K562 (cell line): ENCODE measurements around the gene RING1. TPM values are rescaled to one million over a fixed set of nuclear protein-coding genes. Genes with fewer than 3 reads are reported as not detected.
A peak's percentile ranks its signal among the peaks of the same experiment; 100 is the strongest.

ENCODE experiments used
- ARID1B ChIP-seq: fragments of 450-650 bp; IDR thresholded peaks from 2 replicates; pipeline ENCODE4 v1.6.1; 2016; ENCODE audit warnings: antibody characterized with exemption, mild to moderate bottlenecking, inconsistent platforms
- ARID2 ChIP-seq: fragments of 450-650 bp; IDR thresholded peaks from 2 replicates; pipeline ENCODE4 v1.6.1; 2017; ENCODE audit warnings: antibody characterized with exemption, mild to moderate bottlenecking
- BRD9 ChIP-seq: fragments of 450-650 bp; IDR thresholded peaks from 2 replicates; pipeline ENCODE4 v1.6.1; 2018; ENCODE audit warnings: low read depth; ENCODE audit not compliant: partially characterized antibody
- CBX3 ChIP-seq, 2 experiments: IDR thresholded peaks; 1 replicate in 1 of 2; 2 replicates in 1 of 2; pipeline ENCODE4 v1.6.1; 2012; ENCODE audit warnings: inconsistent platforms in 2 of 2, low read length in 2 of 2, borderline replicate concordance in 1 of 2, control low read depth in 1 of 2
- DACH1 ChIP-seq: fragments of 450-650 bp; IDR thresholded peaks from 2 replicates; pipeline ENCODE4 v1.6.1; 2018; ENCODE audit not compliant: partially characterized antibody
- E2F3 ChIP-seq: fragments of 250-450 bp; sonication (Bioruptor Pico); IDR thresholded peaks from 2 replicates; pipeline ENCODE4 v1.4.0; 2020; ENCODE audit warnings: mild to moderate bottlenecking
- ESRRB ChIP-seq: fragments of 250-450 bp; sonication (Bioruptor Pico); IDR thresholded peaks from 2 replicates; pipeline ENCODE4 v1.5.0; 2020; ENCODE audit warnings: mild to moderate bottlenecking, moderate library complexity, borderline replicate concordance
- FOS ChIP-seq: IDR thresholded peaks from 3 replicates; pipeline ENCODE4 v1.6.1; 2011; ENCODE audit not compliant: insufficient read length; ENCODE audit errors: extremely low read depth
- FOSL1 ChIP-seq: fragments of 200-800 bp; sonication (Bioruptor generic); conservative IDR thresholded peaks from 2 replicates; pipeline ENCODE4 v1.6.1; 2016; ENCODE audit warnings: missing genetic modification characterization, missing compliant biosample characterization
- HOMEZ ChIP-seq: fragments of 250-450 bp; sonication (Bioruptor Pico); IDR thresholded peaks from 2 replicates; pipeline ENCODE4 v1.4.0; 2020; ENCODE audit warnings: mild to moderate bottlenecking, moderate library complexity
- JUND ChIP-seq, 2 experiments: IDR thresholded peaks; 2 replicates in 1 of 2; 3 replicates in 1 of 2; pipeline ENCODE4 v1.6.1; 2011; ENCODE audit warnings: borderline replicate concordance in 2 of 2, low read depth in 2 of 2, low read length in 2 of 2, improper control_type of control experiment in 1 of 2, missing biosample characterization in 1 of 2, missing genetic modification characterization in 1 of 2, missing genetic modification reagents in 1 of 2
- KAT2B ChIP-seq: IDR thresholded peaks from one replicate; pipeline ENCODE4 v1.6.1; 2012; ENCODE audit warnings: low read depth, mild to moderate bottlenecking, control low read depth, inconsistent platforms, low read length, moderate library complexity
- LARP7 ChIP-seq: fragments of 450-650 bp; IDR thresholded peaks from 2 replicates; pipeline ENCODE4 v1.6.1; 2016
- PHB2 ChIP-seq: fragments of 450-650 bp; IDR thresholded peaks from 2 replicates; pipeline ENCODE4 v1.6.1; 2017; ENCODE audit warnings: low read depth
- PML ChIP-seq: IDR thresholded peaks from 2 replicates; pipeline ENCODE4 v1.6.1; 2012; ENCODE audit warnings: low read length, inconsistent platforms
- POLR2H ChIP-seq: IDR thresholded peaks from 2 replicates; pipeline ENCODE4 v1.6.1; 2016; ENCODE audit warnings: missing genetic modification characterization, low read depth, mild to moderate bottlenecking, control low read depth, missing compliant biosample characterization, moderate library complexity
- PREB ChIP-seq: sonication (generic); formaldehyde crosslinking; IDR thresholded peaks from 2 replicates; pipeline ENCODE4 v1.8.1; 2023; ENCODE audit warnings: mild to moderate bottlenecking, missing genetic modification reagents
- PRPF4 ChIP-seq: fragments of 200-400 bp; formaldehyde crosslinking; IDR thresholded peaks from one replicate; pipeline ENCODE4 v1.6.1; 2017; ENCODE audit warnings: low read length, low read depth, mild to moderate bottlenecking; ENCODE audit not compliant: insufficient read depth, poor library complexity, severe bottlenecking
- PURB ChIP-seq: sonication (generic); formaldehyde crosslinking; IDR thresholded peaks from 2 replicates; pipeline ENCODE4 v1.9.0; 2021; ENCODE audit warnings: low read depth, mild to moderate bottlenecking, missing genetic modification reagents
- SAFB ChIP-seq: fragments of 200-400 bp; formaldehyde crosslinking; IDR thresholded peaks from 2 replicates; pipeline ENCODE4 v1.6.1; 2017; ENCODE audit warnings: low read depth, low read length, borderline replicate concordance
- SMARCE1 ChIP-seq: fragments of 450-650 bp; IDR thresholded peaks from 2 replicates; pipeline ENCODE4 v1.7.1; 2016; ENCODE audit warnings: mild to moderate bottlenecking
- SRSF1 ChIP-seq: fragments of 200-400 bp; formaldehyde crosslinking; IDR thresholded peaks from 2 replicates; pipeline ENCODE4 v1.6.1; 2017; ENCODE audit warnings: mild to moderate bottlenecking, low read depth, low read length, moderate library complexity
- ZNF134 ChIP-seq: fragments of 250-450 bp; sonication (Bioruptor Pico); conservative IDR thresholded peaks from 2 replicates; pipeline ENCODE4 v1.4.0; 2020
- ZNF436 ChIP-seq: fragments of 250-450, 450-650 bp; sonication (Bioruptor Pico); formaldehyde crosslinking; IDR thresholded peaks from 2 replicates; pipeline ENCODE4 v1.7.0; 2020; ENCODE audit warnings: mild to moderate bottlenecking
- ZNF583 ChIP-seq: fragments of 250-450 bp; sonication (Bioruptor Pico); IDR thresholded peaks from 2 replicates; pipeline ENCODE4 v1.4.0; 2020
- ZNF655 ChIP-seq: fragments of 250-450 bp; sonication (Bioruptor Pico); IDR thresholded peaks from 2 replicates; pipeline ENCODE4 v1.5.0; 2021
- ZSCAN32 ChIP-seq: fragments of 450-650 bp; formaldehyde crosslinking; IDR thresholded peaks from 2 replicates; pipeline ENCODE4 v1.4.0; 2020; ENCODE audit warnings: mild to moderate bottlenecking, moderate library complexity
- polyA plus RNA-seq, 8 experiments: library from polyadenylated mRNA; depleted of rRNA in 4 of 8; stranded (reverse) in 5 of 8; unstranded in 3 of 8; fragments of >200 nt; fragmentation: Nextera tagmentation in 2 of 8; fragmentation: Illumina TruSeq in 1 of 8; extraction: Ambion mirVana in 2 of 8; extraction: Trizol in 1 of 8; gene quantifications; 2 replicates each; pipeline versions ENCODE4 v1.2.1 to v1.2.3, GENCODE V29; 2011 to 2014; ENCODE audit warnings: inconsistent platforms in 1 of 8, missing spikeins in 1 of 8
- total RNA-seq, 7 experiments: library from RNA; depleted of rRNA in 6 of 7; stranded (reverse); fragments of >200 nt in 6 of 7; fragmentation: Illumina TruSeq in 2 of 7; extraction: Trizol in 2 of 7; gene quantifications; 2 replicates each; pipeline versions ENCODE4 v1.2.1 to v1.2.3, GENCODE V29; 2011 to 2021; ENCODE audit warnings: low replicate concordance in 1 of 7

The RING1 gene
- total and polyA plus RNA-seq, 9 of the 15 experiments (the other 6 are each of a cell fraction or from before 2014, with no cell fraction given) = 4.2 to 59.1 (median 36.9) TPM

- TF ChIP-seq HOMEZ (CRISPR knock-in tag) (no peak), LARP7 (0 out of 2 replicates have a peak, but pooled peaks have one; percentile 18), DACH1 (no peak), POLR2H (no peak), JUND (IDR thresholded peaks at IDR 0.05; ENCODE audit: borderline replicate concordance, low read depth, low read length) (peak; percentile 60; the same call in 1 of the 2 replicates), JUND (tag; IDR thresholded peaks at IDR 0.05; ENCODE audit: borderline replicate concordance, low read depth, low read length) (peak; percentile 76; the same call in 1 of the 3 replicates), ZSCAN32 (CRISPR knock-in tag) (no peak), CBX3 (IDR thresholded peaks at IDR 0.05; ENCODE audit: borderline replicate concordance in 1 of 2, low read length in 2 of 2) (no peak), SMARCE1 (peak; percentile 37; the same call in 1 of the 2 replicates), FOS (no peak), ZNF655 (CRISPR knock-in tag) (no peak), ZNF134 (CRISPR knock-in tag) (no peak), ZNF583 (CRISPR knock-in tag) (no peak), ESRRB (CRISPR knock-in tag) (no peak), PRPF4 (no peak), FOSL1 (tag) (peak; percentile 97), KAT2B (no peak), PREB (no peak), ARID1B (0 out of 2 replicates have a peak, but pooled peaks have one; percentile 15), ZNF436 (CRISPR knock-in tag) (no peak), PML (no peak), PHB2 (0 out of 2 replicates have a peak, but pooled peaks have one; percentile 14), SRSF1 (no peak), BRD9 (peak; percentile 23), E2F3 (no peak), ARID2 (0 out of 2 replicates have a peak, but pooled peaks have one; percentile 12), SAFB (no peak), PURB (CRISPR knock-in tag) (no peak)
Observed at GRCh38 chr6:33251395-33252012, 43.2 kb downstream of the RING1 start (continued).
